GM20000 (cell line): Measurements from ENCODE around the gene PARD3.
"Not testable (repeated sequence)": the region's sequence is repeated elsewhere in the genome, so short reads cannot be mapped to it uniquely, and the experiment has no call there.

Experiments
- DNase-seq: peaks from one replicate; pipeline ENCODE4 v3.0.0; 2012; ENCODE audit warnings: low spot score
- CTCF ChIP-seq: IDR thresholded peaks from 2 replicates; pipeline ENCODE4 v1.5.1; 2012; ENCODE audit warnings: mild to moderate bottlenecking, control low read depth; ENCODE audit errors: extremely low read depth, missing control alignments

The PARD3 gene

GRCh38 chr10:34399013-34399412 lies 416.1 kb downstream of the PARD3 start:
- DNase-seq, result no peak
- TF ChIP-seq CTCF, result no peak

- DNase-seq, result no peak
These were observed 417.8 kb downstream of the PARD3 start for GRCh38 chr10:34397324-34397723.

GRCh38 chr10:34396663-34397062 lies 418.4 kb downstream of the PARD3 start:
- DNase-seq, result no peak
- TF ChIP-seq CTCF, result no peak

More at GRCh38 chr10:34397324-34397723, 417.8 kb downstream of the PARD3 start:
- no peak for TF ChIP-seq CTCF

GRCh38 chr10:34392641-34393170 lies 422.4 kb downstream of the PARD3 start:
- DNase-seq, result no peak
- TF ChIP-seq CTCF, result no peak

- DNase-seq, result not testable (repeated sequence)
These were observed 423.9 kb downstream of the PARD3 start for GRCh38 chr10:34391168-34391567.

GRCh38 chr10:34389801-34390200 lies 425.3 kb downstream of the PARD3 start:
- no peak for DNase-seq
- TF ChIP-seq CTCF, result no peak

- no peak for TF ChIP-seq CTCF
- no peak for DNase-seq
These were observed 428.2 kb downstream of the PARD3 start for GRCh38 chr10:34386921-34387320.

- no peak for TF ChIP-seq CTCF
- DNase-seq, result no peak
These were observed 430.7 kb downstream of the PARD3 start for GRCh38 chr10:34384372-34384771.
